HEK293 (cell line): ENCODE data around the gene FOXRED2.

ENCODE experiments used
- CTCF ChIP-seq: fragments of 450-650 bp; formaldehyde crosslinking; IDR thresholded peaks from 2 replicates; pipeline ENCODE4 v1.5.1; 2016; ENCODE audit warnings: missing biosample characterization, missing genetic modification characterization
- MYNN ChIP-seq: fragments of 450-650 bp; formaldehyde crosslinking; IDR thresholded peaks from 2 replicates; pipeline ENCODE4 v1.5.1; 2016; ENCODE audit warnings: missing biosample characterization, missing genetic modification characterization, borderline replicate concordance
- PRDM1 ChIP-seq: fragments of 450-650 bp; formaldehyde crosslinking; IDR thresholded peaks from 2 replicates; pipeline ENCODE4; 2016; ENCODE audit warnings: missing biosample characterization, missing genetic modification characterization
- TSHZ1 ChIP-seq: fragments of 450-650 bp; formaldehyde crosslinking; IDR thresholded peaks from 2 replicates; pipeline ENCODE4 v1.5.1; 2016; ENCODE audit warnings: missing biosample characterization, missing genetic modification characterization, borderline replicate concordance
- ZBTB44 ChIP-seq: fragments of 450-650 bp; IDR thresholded peaks from 2 replicates; pipeline ENCODE4 v1.5.1; 2018; ENCODE audit warnings: missing biosample characterization, mild to moderate bottlenecking, missing genetic modification characterization
- ZNF138 ChIP-seq: fragments of 450-650 bp; formaldehyde crosslinking; IDR thresholded peaks from 2 replicates; pipeline ENCODE4 v1.5.1; 2016; ENCODE audit warnings: missing biosample characterization, missing genetic modification characterization, borderline replicate concordance
- ZNF174 ChIP-seq: fragments of 450-650 bp; formaldehyde crosslinking; IDR thresholded peaks from 2 replicates; pipeline ENCODE4 v1.5.0; 2017; ENCODE audit warnings: missing biosample characterization, mild to moderate bottlenecking, missing genetic modification characterization
- ZNF23 ChIP-seq: fragments of 450-650 bp; formaldehyde crosslinking; IDR thresholded peaks from 2 replicates; pipeline ENCODE4 v1.5.1; 2016; ENCODE audit warnings: missing biosample characterization, missing genetic modification characterization, borderline replicate concordance

GRCh38 chr22:36491155-36491554 lies 15.7 kb downstream of the FOXRED2 start:
- no peak for TF ChIP-seq CTCF (tag by site-specific recombination)
- no peak for TF ChIP-seq ZNF174 (tag by site-specific recombination)
- no peak for TF ChIP-seq TSHZ1
- no peak for TF ChIP-seq PRDM1
- no peak for TF ChIP-seq ZBTB44 (tag by site-specific recombination)
- TF ChIP-seq MYNN (tag by site-specific recombination): no peak
- no peak for TF ChIP-seq ZNF23 (tag by site-specific recombination)
- TF ChIP-seq ZNF138 (tag by site-specific recombination): no peak
